ENCODE data around the gene CD244.

CD244 gene

GRCh38 chr1:160806109-160806665, 56.5 kb downstream of the CD244 start:
- no peak for TF ChIP-seq CTCF (IDR thresholded peaks at IDR 0.05; ENCODE audit: low read depth, low read length)
- H3K4me3 ChIP-seq (ENCODE audit: low read depth, low read length), result no peak overlapping the region
- H3K36me3 ChIP-seq, result no peaks in the 10 kb centered on the region
- peaks cover 8% of the 10 kb centered on the region for H3K9me3 ChIP-seq (ENCODE audit: severe bottlenecking)
- H3K27ac ChIP-seq, result no peak overlapping the region
- no peak for DNase-seq
- H3K27me3 ChIP-seq (ENCODE audit: insufficient read depth, low read depth, severe bottlenecking), result peaks cover 69% of the 10 kb centered on the region

GRCh38 chr1:160801836-160802580, 60.7 kb downstream of the CD244 start:
- no peak for TF ChIP-seq CTCF (IDR thresholded peaks at IDR 0.05; ENCODE audit: low read depth, low read length)

GRCh38 chr1:160800645-160801408, 61.9 kb downstream of the CD244 start:
- Histone ChIP-seq H3K27me3 (ENCODE audit: insufficient read depth, low read depth, severe bottlenecking) (peaks cover 88% of the 10 kb centered on the region), H3K36me3 (no peaks in the 10 kb centered on the region), H3K27ac (no peak overlapping the region), H3K4me3 (ENCODE audit: low read depth, low read length) (no peak overlapping the region), H3K9me3 (ENCODE audit: severe bottlenecking) (no peaks in the 10 kb centered on the region)
- no peak for TF ChIP-seq CTCF (IDR thresholded peaks at IDR 0.05; ENCODE audit: low read depth, low read length)
- DNase-seq, result no peak

More at GRCh38 chr1:160801836-160802580, 60.7 kb downstream of the CD244 start:
- Histone ChIP-seq H3K4me3 (ENCODE audit: low read depth, low read length) (no peak overlapping the region), H3K36me3 (no peaks in the 10 kb centered on the region), H3K9me3 (ENCODE audit: severe bottlenecking) (peaks cover under 1% of the 10 kb centered on the region), H3K27me3 (ENCODE audit: insufficient read depth, low read depth, severe bottlenecking) (peaks cover 76% of the 10 kb centered on the region), H3K27ac (no peak overlapping the region)
- no peak for DNase-seq

GRCh38 chr1:160800142-160800541, 62.5 kb downstream of the CD244 start:
- Histone ChIP-seq H3K27me3 (ENCODE audit: insufficient read depth, low read depth, severe bottlenecking) (peaks cover 95% of the 10 kb centered on the region), H3K27ac (no peak overlapping the region), H3K9me3 (ENCODE audit: severe bottlenecking) (no peaks in the 10 kb centered on the region), H3K4me3 (ENCODE audit: low read depth, low read length) (no peak overlapping the region), H3K36me3 (no peaks in the 10 kb centered on the region)
- no peak for TF ChIP-seq CTCF (IDR thresholded peaks at IDR 0.05; ENCODE audit: low read depth, low read length)
- DNase-seq, result no peak

- Histone ChIP-seq H3K36me3 (no peaks in the 10 kb centered on the region), H3K4me3 (ENCODE audit: low read depth, low read length) (no peak overlapping the region), H3K9me3 (ENCODE audit: severe bottlenecking) (no peaks in the 10 kb centered on the region), H3K27ac (no peak overlapping the region), H3K27me3 (ENCODE audit: insufficient read depth, low read depth, severe bottlenecking) (peaks cover 98% of the 10 kb centered on the region)
- DNase-seq, result no peak
- no peak for TF ChIP-seq CTCF (IDR thresholded peaks at IDR 0.05; ENCODE audit: low read depth, low read length)
Measured at GRCh38 chr1:160799641-160800040, 63.0 kb downstream of the CD244 start.
